GM20000 (cell line): ENCODE results near the gene CMC2.
A peak's percentile ranks its signal among the peaks of the same experiment; 100 is the strongest.

Source experiments
- DNase-seq: peaks from one replicate; pipeline ENCODE4 v3.0.0; 2012; ENCODE audit warnings: low spot score
- CTCF ChIP-seq: IDR thresholded peaks from 2 replicates; pipeline ENCODE4 v1.5.1; 2012; ENCODE audit warnings: mild to moderate bottlenecking, control low read depth; ENCODE audit errors: extremely low read depth, missing control alignments

The CMC2 gene

GRCh38 chr16:81006813-81007695 lies at the start of gene CMC2, which contains the start of gene CENPN:
TSS of gene CMC2 (minus strand) at chr16:81006885. CDS start at chr16:80997394, 9,491 bp downstream.
TSS of gene CENPN (plus strand) at chr16:81007214. CDS start at chr16:81011940, 4,726 bp downstream.
- DNase-seq: peak; percentile 91
- TF ChIP-seq CTCF: no peak

- DNase-seq: no peak
- no peak for TF ChIP-seq CTCF
Observed at GRCh38 chr16:81053761-81054160, 47.1 kb upstream of the CMC2 start.

GRCh38 chr16:81042821-81043220 lies 36.1 kb upstream of the CMC2 start:
- no peak for DNase-seq
- TF ChIP-seq CTCF: no peak

- no peak for DNase-seq
- no peak for TF ChIP-seq CTCF
Observed at GRCh38 chr16:81041696-81042095, 35.0 kb upstream of the CMC2 start.

GRCh38 chr16:81040842-81041241 lies 34.2 kb upstream of the CMC2 start:
- no peak for DNase-seq
- TF ChIP-seq CTCF: no peak

GRCh38 chr16:81040131-81040530 lies 33.4 kb upstream of the CMC2 start:
- DNase-seq: no peak
- no peak for TF ChIP-seq CTCF

- DNase-seq: peak; percentile 22
- TF ChIP-seq CTCF: no peak
Observed at GRCh38 chr16:81036751-81037350, 30.2 kb upstream of the CMC2 start.
